Kidney (tissue), 14 donors: Measurements from ENCODE around the gene UROS. TPM values are rescaled to one million over a fixed set of nuclear protein-coding genes. Genes with fewer than 3 reads are reported as not detected.

Experiments
- DNase-seq, 5 donors: peaks; one replicate each; pipeline ENCODE4 v3.0.0-alpha.2; 2013 to 2020
- FAIRE-seq: peaks from 2 replicates; lab custom pipeline; 2012; peaks lifted over from hg19 to GRCh38; lab: Jason Lieb, UNC
- H3K27ac ChIP-seq, 2 donors: one replicate each; pipeline ENCODE4 v1.7.0; 2013; ENCODE audit warnings: low read depth in 2 of 2, low read length in 2 of 2, inconsistent platforms in 1 of 2
- H3K27me3 ChIP-seq: one replicate; pipeline ENCODE4 v1.7.1; 2013; ENCODE audit warnings: low read length, inconsistent platforms; ENCODE audit not compliant: control insufficient read depth, insufficient read depth
- H3K36me3 ChIP-seq, 3 donors: one replicate each; pipeline versions ENCODE4 v1.7.0 to v1.7.1; 2013; ENCODE audit warnings: low read length in 3 of 3, control low read depth in 1 of 3, inconsistent platforms in 1 of 3; ENCODE audit not compliant: insufficient read depth in 3 of 3, control insufficient read depth in 2 of 3
- H3K4me1 ChIP-seq, 3 donors: one replicate each; pipeline versions ENCODE4 v1.7.0 to v1.7.1; 2013; ENCODE audit warnings: low read length in 3 of 3, inconsistent platforms in 1 of 3, low read depth in 1 of 3; ENCODE audit not compliant: control insufficient read depth in 2 of 3, insufficient read depth in 2 of 3
- H3K4me3 ChIP-seq, 3 donors: one replicate each; pipeline versions ENCODE4 v1.7.0 to v1.8.1; 2013; ENCODE audit warnings: low read length in 3 of 3, control low read depth in 1 of 3, inconsistent platforms in 1 of 3
- H3K9ac ChIP-seq, 3 donors: one replicate each; pipeline versions ENCODE4 v1.7.0 to v1.7.1; 2013; ENCODE audit warnings: low read length in 3 of 3, control low read depth in 1 of 3, inconsistent platforms in 1 of 3
- H3K9me3 ChIP-seq, 3 donors: one replicate each; pipeline versions ENCODE4 v1.7.0 to v1.7.1; 2013; ENCODE audit warnings: low read length in 3 of 3, control low read depth in 1 of 3, inconsistent platforms in 1 of 3; ENCODE audit not compliant: control insufficient read depth in 2 of 3, insufficient read depth in 1 of 3
- intact Hi-C: fragments of 100-400 bp; cut with DNase I; formaldehyde crosslinking; loops from one replicate; pipeline ENCODE4 v1.11.1; 2022
- polyA plus RNA-seq: library from polyadenylated mRNA; stranded (reverse); fragments of 350-450 nt; fragmentation: Illumina TruSeq; extraction: RNeasy Lipid Tissue Mini Kit (QIAGEN cat#74804); gene quantifications from one replicate; pipeline ENCODE4 v1.2.3, GENCODE V29; 2014; ENCODE audit warnings: low read depth, low replicate concordance; ENCODE audit not compliant: insufficient read depth
- total RNA-seq: library from RNA; stranded (reverse); fragmentation: NEBNext Ultra II Directional; extraction: Animal tissue kit (Norgen Biotek cat#: 25700); gene quantifications from one replicate; pipeline ENCODE4 v1.2.1, GENCODE V29; 2021
- TF ChIP-seq, protein P1 (sequence below): IDR thresholded peaks from 3 replicates; pipeline ENCODE4 v1.5.1; 2012; ENCODE audit warnings: mild to moderate bottlenecking, moderate library complexity, borderline replicate concordance; ENCODE audit not compliant: insufficient read depth; ENCODE audit errors: extremely low read depth
- donor health status: control.
- donor health status: control.
- donor health status: control.
- donor health status: control.
- donor health status: control.
- donor health status: DM: yes; HTN: yes; CAD: no.
- donor health status: Normal renal cell carcinoma (clear cell type).

The UROS gene
- total and polyA plus RNA-seq, 2 donors from 2014 or later: 42.1 to 81.7 TPM

GRCh38 chr10:125779403-125780327, 43.4 kb downstream of the UROS start:
- no peak for FAIRE-seq
- intact Hi-C loops: no loop called here
- H3K27ac ChIP-seq: no peak overlapping the region
- no peak overlapping the region for H3K9ac ChIP-seq
- no peaks in the 10 kb centered on the region for H3K36me3 ChIP-seq
- H3K27me3 ChIP-seq: no peaks in the 10 kb centered on the region
- H3K9me3 ChIP-seq: peaks cover 0 to 8% (median 0%) of the 10 kb centered on the region in 3 donors
- DNase-seq: no peak
- H3K4me1 ChIP-seq: peaks cover 3 to 5% (median 4%) of the 10 kb centered on the region in 3 donors
- H3K4me3 ChIP-seq: no peak overlapping the region
- TF ChIP-seq, protein P1, sequence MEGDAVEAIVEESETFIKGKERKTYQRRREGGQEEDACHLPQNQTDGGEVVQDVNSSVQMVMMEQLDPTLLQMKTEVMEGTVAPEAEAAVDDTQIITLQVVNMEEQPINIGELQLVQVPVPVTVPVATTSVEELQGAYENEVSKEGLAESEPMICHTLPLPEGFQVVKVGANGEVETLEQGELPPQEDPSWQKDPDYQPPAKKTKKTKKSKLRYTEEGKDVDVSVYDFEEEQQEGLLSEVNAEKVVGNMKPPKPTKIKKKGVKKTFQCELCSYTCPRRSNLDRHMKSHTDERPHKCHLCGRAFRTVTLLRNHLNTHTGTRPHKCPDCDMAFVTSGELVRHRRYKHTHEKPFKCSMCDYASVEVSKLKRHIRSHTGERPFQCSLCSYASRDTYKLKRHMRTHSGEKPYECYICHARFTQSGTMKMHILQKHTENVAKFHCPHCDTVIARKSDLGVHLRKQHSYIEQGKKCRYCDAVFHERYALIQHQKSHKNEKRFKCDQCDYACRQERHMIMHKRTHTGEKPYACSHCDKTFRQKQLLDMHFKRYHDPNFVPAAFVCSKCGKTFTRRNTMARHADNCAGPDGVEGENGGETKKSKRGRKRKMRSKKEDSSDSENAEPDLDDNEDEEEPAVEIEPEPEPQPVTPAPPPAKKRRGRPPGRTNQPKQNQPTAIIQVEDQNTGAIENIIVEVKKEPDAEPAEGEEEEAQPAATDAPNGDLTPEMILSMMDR: no peak

GRCh38 chr10:125778556-125778955, 44.5 kb downstream of the UROS start:
- no peak overlapping the region for H3K27ac ChIP-seq
- DNase-seq (no peak), FAIRE-seq (no peak)
- no peaks in the 10 kb centered on the region for H3K27me3 ChIP-seq
- H3K9me3 ChIP-seq: peaks cover 0 to 8% (median 0%) of the 10 kb centered on the region in 3 donors
- intact Hi-C loops: no loop called here
- TF ChIP-seq, protein P1: no peak
- peaks cover 0 to 5% (median 3%) of the 10 kb centered on the region in 3 donors for H3K4me1 ChIP-seq
- no peaks in the 10 kb centered on the region for H3K36me3 ChIP-seq
- H3K4me3 ChIP-seq: no peak overlapping the region
- no peak overlapping the region for H3K9ac ChIP-seq

- intact Hi-C loops: no loop called here
- TF ChIP-seq, protein P1: no peak
- no peak for DNase-seq
- Histone ChIP-seq H3K9ac (no peak overlapping the region), H3K27ac (no peak overlapping the region), H3K9me3 (peaks cover 0 to 8% (median 0%) of the 10 kb centered on the region in 3 donors), H3K4me1 (peaks cover 0 to 5% (median 3%) of the 10 kb centered on the region in 3 donors), H3K4me3 (no peak overlapping the region), H3K27me3 (no peaks in the 10 kb centered on the region), H3K36me3 (no peaks in the 10 kb centered on the region)
- no peak for FAIRE-seq
These were observed 45.3 kb downstream of the UROS start for GRCh38 chr10:125777806-125778205.
